Erythroblast (primary cell): ENCODE results near the gene DNAI1.
"Not testable (repeated sequence)": the region's sequence is repeated elsewhere in the genome, so short reads cannot be mapped to it uniquely, and the experiment has no call there.

Experiments
- GATA1 ChIP-seq: IDR thresholded peaks from 2 replicates; pipeline ENCODE4 v1.6.1; 2011; ENCODE audit warnings: low read depth, mild to moderate bottlenecking, control low read depth, low read length, moderate library complexity
- POLR2A ChIP-seq: IDR thresholded peaks from 2 replicates; pipeline ENCODE4 v1.6.1; 2011; ENCODE audit warnings: mild to moderate bottlenecking, low read length

- not testable (repeated sequence) for TF ChIP-seq POLR2A, GATA1
These were observed 24.1 kb downstream of the DNAI1 start for GRCh38 chr9:34482746-34483145.
